SK-N-SH treated with all-trans-retinoic acid at 6 μM for 48 hours (cell line): ENCODE results near the gene IFT122.
"Not testable (repeated sequence)": the region's sequence is repeated elsewhere in the genome, so short reads cannot be mapped to it uniquely, and the experiment has no call there.

Experiments
- CSDC2 ChIP-seq: fragments of 250-450 bp; sonication (Bioruptor Pico); IDR thresholded peaks from 2 replicates; pipeline ENCODE4 v1.5.0; 2020; ENCODE audit warnings: mild to moderate bottlenecking, moderate library complexity
- ESRRG ChIP-seq: fragments of 250-450 bp; sonication (Bioruptor Pico); IDR thresholded peaks from 2 replicates; pipeline ENCODE4 v1.6.1; 2021; ENCODE audit warnings: mild to moderate bottlenecking
- GLIS3 ChIP-seq: fragments of 250-450 bp; sonication (Bioruptor Pico); IDR thresholded peaks from 2 replicates; pipeline ENCODE4 v1.5.0; 2020; ENCODE audit warnings: mild to moderate bottlenecking, moderate library complexity
- TOX ChIP-seq: fragments of 250-450 bp; sonication (Bioruptor Pico); IDR thresholded peaks from 2 replicates; pipeline ENCODE4 v1.8.0; 2021; ENCODE audit warnings: mild to moderate bottlenecking, moderate library complexity, borderline replicate concordance
- ZNF8 ChIP-seq: fragments of 450-650 bp; formaldehyde crosslinking; IDR thresholded peaks from 2 replicates; pipeline ENCODE4 v1.5.0; 2020; ENCODE audit warnings: mild to moderate bottlenecking, moderate library complexity

DNA sequence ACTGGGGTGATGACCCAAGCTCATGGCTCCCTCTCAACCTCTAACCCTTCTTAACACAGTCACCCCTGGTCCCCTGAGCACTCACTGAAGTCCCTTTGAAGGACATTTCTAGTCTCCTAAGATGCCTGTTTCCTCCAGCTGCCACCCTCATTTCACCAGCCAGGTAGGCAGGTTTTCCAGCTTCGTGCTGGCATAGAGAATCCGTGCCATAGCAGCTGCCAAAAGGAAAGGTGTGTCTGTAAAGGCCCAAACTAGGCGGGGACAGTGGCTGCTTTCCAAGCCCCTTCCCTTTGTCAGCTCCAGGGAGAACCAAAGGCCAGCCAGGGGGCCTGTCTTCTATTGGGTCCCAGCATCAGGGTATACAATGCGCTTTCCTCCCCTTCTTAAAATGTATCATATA, 48.4 kb upstream of the IFT122 start:
- TF ChIP-seq TOX (CRISPR knock-in tag); ZNF8 (CRISPR knock-in tag); CSDC2 (CRISPR knock-in tag); ESRRG (CRISPR knock-in tag); GLIS3: not testable (repeated sequence)
